NT2/D1 (cell line): Measurements from ENCODE around the gene IL20RB.

ENCODE experiments used
- SUZ12 ChIP-seq: IDR thresholded peaks from 2 replicates; pipeline ENCODE4 v1.6.1; 2011; ENCODE audit not compliant: insufficient read length, insufficient read depth; ENCODE audit errors: extremely low read depth
- YY1 ChIP-seq: IDR thresholded peaks from 2 replicates; pipeline ENCODE4 v1.6.1; 2011; ENCODE audit not compliant: insufficient read length, insufficient read depth
- ZNF274 ChIP-seq: IDR thresholded peaks from 2 replicates; pipeline ENCODE4 v1.6.1; 2011; ENCODE audit warnings: mild to moderate bottlenecking, low read depth, low read length

- no peak for TF ChIP-seq YY1
- TF ChIP-seq SUZ12, result no peak
- TF ChIP-seq ZNF274, result no peak
These were observed 18.3 kb upstream of the IL20RB start for GRCh38 chr3:136939489-136939888.
